Testis (tissue), 3 donors: ENCODE results near the gene SEC62. TPM values are rescaled to one million over a fixed set of nuclear protein-coding genes. Genes with fewer than 3 reads are reported as not detected.

Experiments used
- polyA plus RNA-seq: library from polyadenylated mRNA; stranded (reverse); fragments of 350-450 nt; fragmentation: Illumina TruSeq; extraction: RNeasy Lipid Tissue Mini Kit (QIAGEN cat#74804); gene quantifications from one replicate; pipeline ENCODE4 v1.2.3, GENCODE V29; 2014; ENCODE audit warnings: low read depth, low replicate concordance; ENCODE audit not compliant: insufficient read depth
- total RNA-seq, 2 donors: library from RNA; depleted of rRNA; stranded (reverse); fragments of >200 nt; gene quantifications; one replicate each; pipeline ENCODE4 v1.2.3, GENCODE V29; 2016

The SEC62 gene
- total and polyA plus RNA-seq, 3 donors from 2014 or later, result 23.2 to 45.1 (median 44.7) TPM

Other genes with a start within 250 kb of the SEC62 start
- 1,000 to 10,000 TPM in 1 of 2 donors, 100 to 1,000 TPM in 1; 512 to 1,059 TPM for gene TERC, start 201.7 kb upstream of the SEC62 start, total RNA-seq
- not detected for gene TERC, start 201.7 kb upstream of the SEC62 start, polyA plus RNA-seq
- 10 to 100 TPM; 26.7 to 47.4 TPM for gene ACTRT3, start 197.2 kb upstream of the SEC62 start, total RNA-seq
- gene ACTRT3, start 197.2 kb upstream of the SEC62 start, polyA plus RNA-seq, result 104 TPM
- gene MYNN, start 193.4 kb upstream of the SEC62 start, total RNA-seq, result 10 to 100 TPM; 14.6 to 22.4 TPM
- 27.0 TPM for gene MYNN, start 193.4 kb upstream of the SEC62 start, polyA plus RNA-seq
- gene LRRIQ4, start 153.9 kb upstream of the SEC62 start, total RNA-seq, result 1 to 10 TPM in 1 of 2 donors, under 1 TPM in 1; 0.68 to 1.3 TPM
- gene LRRIQ4, start 153.9 kb upstream of the SEC62 start, polyA plus RNA-seq, result 3.4 TPM
- 1 to 10 TPM; 9.4 to 9.7 TPM for gene LRRC34, start 153.9 kb upstream of the SEC62 start, total RNA-seq
- gene LRRC34, start 153.9 kb upstream of the SEC62 start, polyA plus RNA-seq, result 32.8 TPM
- under 1 TPM; 0.19 to 0.24 TPM for gene LRRC31, start 96.9 kb upstream of the SEC62 start, total RNA-seq
- 0.15 TPM for gene LRRC31, start 96.9 kb upstream of the SEC62 start, polyA plus RNA-seq
- under 1 TPM in 1 of 2 donors, not detected in 1; 0.68 TPM for gene SAMD7, start 55.2 kb upstream of the SEC62 start, total RNA-seq
- 0.25 TPM for gene SAMD7, start 55.2 kb upstream of the SEC62 start, polyA plus RNA-seq
- gene GPR160, start 71.2 kb downstream of the SEC62 start, total RNA-seq, result 1 to 10 TPM; 3.9 to 4.2 TPM
- 10.4 TPM for gene GPR160, start 71.2 kb downstream of the SEC62 start, polyA plus RNA-seq
- 10 to 100 TPM; 93.5 to 96.1 TPM for gene PHC3, start 214.9 kb downstream of the SEC62 start, total RNA-seq
- gene PHC3, start 214.9 kb downstream of the SEC62 start, polyA plus RNA-seq, result 24.8 TPM